Mesothelial cell of epicardium (in vitro differentiated cells): Measurements from ENCODE around the gene STAT3. TPM values are rescaled to one million over a fixed set of nuclear protein-coding genes. Genes with fewer than 3 reads are reported as not detected.
"Not testable (repeated sequence)": the region's sequence is repeated elsewhere in the genome, so short reads cannot be mapped to it uniquely, and the experiment has no call there.

Experiments used
- DNase-seq, 2 experiments: peaks; one replicate each; pipeline ENCODE4 v3.0.0; 2021; ENCODE audit warnings: low spot score in 2 of 2; ENCODE audit not compliant: unreplicated experiment in 2 of 2
- H3K27ac Mint-ChIP-seq: 2 replicates; pipeline ENCODE4 v1.8.0; 2021; ENCODE audit warnings: mixed read lengths
- H3K27me3 Mint-ChIP-seq: 2 replicates; pipeline ENCODE4 v1.8.0; 2021; ENCODE audit warnings: low read depth, mixed read lengths
- H3K36me3 Mint-ChIP-seq: 2 replicates; pipeline ENCODE4 v1.8.0; 2021; ENCODE audit warnings: mixed read lengths
- H3K4me1 Mint-ChIP-seq: 2 replicates; pipeline ENCODE4 v1.8.0; 2021; ENCODE audit warnings: mixed read lengths
- H3K4me3 Mint-ChIP-seq: 2 replicates; pipeline ENCODE4 v1.8.0; 2021; ENCODE audit warnings: mild to moderate bottlenecking, moderate library complexity, mixed read lengths
- H3K9me3 Mint-ChIP-seq: 2 replicates; pipeline ENCODE4 v1.8.0; 2021; ENCODE audit warnings: mixed read lengths
- total RNA-seq: library from RNA; stranded (reverse); gene quantifications from 3 replicates; pipeline ENCODE4 v1.2.1, GENCODE V29; 2021
- TF ChIP-seq, protein P1 (sequence below): fragments of 200-600 bp; sonication (generic); IDR thresholded peaks from one replicate; pipeline ENCODE4 v1.5.0; 2021; ENCODE audit warnings: antibody characterized with exemption; ENCODE audit not compliant: unreplicated experiment

The STAT3 gene
- total RNA-seq, 1 donor from 2014 or later, result 118 TPM

DNA sequence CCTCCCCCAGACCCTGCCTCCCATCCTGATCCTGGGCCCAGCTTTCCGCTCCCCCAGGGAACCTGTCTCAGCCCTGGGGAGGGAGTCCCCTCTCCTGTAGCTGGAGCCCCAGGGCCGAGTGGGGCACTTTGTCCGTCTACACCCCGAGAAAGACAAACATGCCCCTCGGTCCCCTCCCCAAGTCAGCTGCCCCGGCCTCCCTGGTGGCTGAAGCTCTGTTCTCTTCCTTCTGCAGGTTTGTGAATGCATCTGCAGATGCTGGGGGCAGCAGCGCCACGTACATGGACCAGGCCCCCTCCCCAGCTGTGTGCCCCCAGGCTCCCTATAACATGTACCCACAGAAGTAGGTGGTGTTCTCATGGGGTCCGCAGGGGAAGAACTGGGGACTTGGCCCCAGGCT is 79.1 kb downstream of the STAT3 start:
- H3K36me3 Mint-ChIP-seq, result peaks cover 4% of the 10 kb centered on the region
- DNase-seq, result no peak
- H3K27ac Mint-ChIP-seq, result peak overlapping the region; percentile 21
- peaks cover 31% of the 10 kb centered on the region for H3K4me1 Mint-ChIP-seq
- TF ChIP-seq, protein P1, sequence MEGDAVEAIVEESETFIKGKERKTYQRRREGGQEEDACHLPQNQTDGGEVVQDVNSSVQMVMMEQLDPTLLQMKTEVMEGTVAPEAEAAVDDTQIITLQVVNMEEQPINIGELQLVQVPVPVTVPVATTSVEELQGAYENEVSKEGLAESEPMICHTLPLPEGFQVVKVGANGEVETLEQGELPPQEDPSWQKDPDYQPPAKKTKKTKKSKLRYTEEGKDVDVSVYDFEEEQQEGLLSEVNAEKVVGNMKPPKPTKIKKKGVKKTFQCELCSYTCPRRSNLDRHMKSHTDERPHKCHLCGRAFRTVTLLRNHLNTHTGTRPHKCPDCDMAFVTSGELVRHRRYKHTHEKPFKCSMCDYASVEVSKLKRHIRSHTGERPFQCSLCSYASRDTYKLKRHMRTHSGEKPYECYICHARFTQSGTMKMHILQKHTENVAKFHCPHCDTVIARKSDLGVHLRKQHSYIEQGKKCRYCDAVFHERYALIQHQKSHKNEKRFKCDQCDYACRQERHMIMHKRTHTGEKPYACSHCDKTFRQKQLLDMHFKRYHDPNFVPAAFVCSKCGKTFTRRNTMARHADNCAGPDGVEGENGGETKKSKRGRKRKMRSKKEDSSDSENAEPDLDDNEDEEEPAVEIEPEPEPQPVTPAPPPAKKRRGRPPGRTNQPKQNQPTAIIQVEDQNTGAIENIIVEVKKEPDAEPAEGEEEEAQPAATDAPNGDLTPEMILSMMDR, result no peak
- no peaks in the 10 kb centered on the region for H3K27me3 Mint-ChIP-seq
- no peak overlapping the region for H3K4me3 Mint-ChIP-seq
- no peaks in the 10 kb centered on the region for H3K9me3 Mint-ChIP-seq

DNA sequence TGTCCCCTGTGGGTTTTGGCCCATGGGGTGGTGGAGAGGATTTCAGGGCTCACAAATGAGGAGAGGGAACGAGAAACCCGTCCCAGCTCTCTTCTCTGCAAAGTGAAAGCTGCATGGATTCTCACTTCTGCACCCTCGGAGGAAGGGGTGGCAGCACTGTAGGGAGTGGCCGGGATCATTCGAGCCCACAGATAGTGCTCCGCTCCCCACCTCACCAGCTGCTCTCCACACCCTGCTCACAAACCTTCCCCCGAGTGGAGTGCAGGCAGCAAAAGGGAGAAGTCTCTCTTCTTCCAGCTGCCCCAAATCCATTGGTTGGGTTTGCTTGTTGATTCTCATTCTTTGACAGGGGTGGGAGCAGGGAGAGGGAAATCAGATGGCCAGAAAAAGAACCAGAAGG is 79.8 kb downstream of the STAT3 start:
- no peak overlapping the region for H3K27ac Mint-ChIP-seq
- H3K9me3 Mint-ChIP-seq, result no peaks in the 10 kb centered on the region
- H3K27me3 Mint-ChIP-seq, result no peaks in the 10 kb centered on the region
- TF ChIP-seq, protein P1, result no peak
- H3K4me1 Mint-ChIP-seq, result peaks cover 26% of the 10 kb centered on the region
- H3K4me3 Mint-ChIP-seq, result no peak overlapping the region
- H3K36me3 Mint-ChIP-seq, result no peaks in the 10 kb centered on the region
- DNase-seq, result no peak

DNA sequence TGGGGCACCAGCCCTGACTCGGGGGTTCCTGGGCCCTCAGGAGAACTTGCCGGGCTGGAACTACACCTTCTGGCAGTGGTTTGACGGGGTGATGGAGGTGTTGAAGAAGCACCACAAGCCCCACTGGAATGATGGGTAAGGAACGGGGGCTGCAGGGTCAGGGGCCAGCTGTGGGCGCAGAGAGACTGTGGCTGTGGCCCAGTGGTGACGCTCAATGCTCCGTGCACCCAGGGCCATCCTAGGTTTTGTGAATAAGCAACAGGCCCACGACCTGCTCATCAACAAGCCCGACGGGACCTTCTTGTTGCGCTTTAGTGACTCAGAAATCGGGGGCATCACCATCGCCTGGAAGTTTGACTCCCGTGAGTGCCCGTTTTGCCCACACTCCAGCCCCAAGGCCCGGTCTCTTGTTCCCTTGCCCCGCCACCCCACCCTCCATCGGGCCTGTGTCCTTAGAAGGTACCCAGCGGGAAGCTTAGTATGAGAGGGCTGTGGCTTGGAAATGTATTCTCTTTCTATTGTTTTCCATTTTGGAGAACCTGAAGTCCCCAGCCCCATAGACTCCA is 80.8 kb downstream of the STAT3 start:
- peaks cover 26% of the 10 kb centered on the region for H3K4me1 Mint-ChIP-seq
- DNase-seq, result no peak
- H3K4me3 Mint-ChIP-seq, result no peak overlapping the region
- H3K9me3 Mint-ChIP-seq, result no peaks in the 10 kb centered on the region
- no peak overlapping the region for H3K27ac Mint-ChIP-seq
- H3K27me3 Mint-ChIP-seq, result no peaks in the 10 kb centered on the region
- TF ChIP-seq, protein P1, result no peak
- H3K36me3 Mint-ChIP-seq, result no peaks in the 10 kb centered on the region

DNA sequence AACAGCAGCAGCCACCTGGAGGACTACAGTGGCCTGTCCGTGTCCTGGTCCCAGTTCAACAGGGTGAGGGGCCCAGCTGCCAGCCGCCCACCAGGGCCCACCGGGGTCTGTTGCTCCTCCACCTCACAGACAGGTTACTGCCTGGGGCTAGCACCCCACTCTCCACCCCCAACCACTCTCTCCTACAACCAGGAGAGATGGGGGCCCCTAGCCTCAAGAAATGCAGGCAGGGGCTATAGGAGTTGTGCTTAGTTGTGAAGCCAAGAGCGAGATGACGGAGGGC is 81.9 kb downstream of the STAT3 start:
- Mint-ChIP-seq H3K36me3 (no peaks in the 10 kb centered on the region), H3K4me3 (no peak overlapping the region), H3K27ac (no peak overlapping the region), H3K4me1 (peaks cover 17% of the 10 kb centered on the region), H3K27me3 (no peaks in the 10 kb centered on the region), H3K9me3 (no peaks in the 10 kb centered on the region)
- TF ChIP-seq, protein P1, result no peak
- no peak for DNase-seq

DNA sequence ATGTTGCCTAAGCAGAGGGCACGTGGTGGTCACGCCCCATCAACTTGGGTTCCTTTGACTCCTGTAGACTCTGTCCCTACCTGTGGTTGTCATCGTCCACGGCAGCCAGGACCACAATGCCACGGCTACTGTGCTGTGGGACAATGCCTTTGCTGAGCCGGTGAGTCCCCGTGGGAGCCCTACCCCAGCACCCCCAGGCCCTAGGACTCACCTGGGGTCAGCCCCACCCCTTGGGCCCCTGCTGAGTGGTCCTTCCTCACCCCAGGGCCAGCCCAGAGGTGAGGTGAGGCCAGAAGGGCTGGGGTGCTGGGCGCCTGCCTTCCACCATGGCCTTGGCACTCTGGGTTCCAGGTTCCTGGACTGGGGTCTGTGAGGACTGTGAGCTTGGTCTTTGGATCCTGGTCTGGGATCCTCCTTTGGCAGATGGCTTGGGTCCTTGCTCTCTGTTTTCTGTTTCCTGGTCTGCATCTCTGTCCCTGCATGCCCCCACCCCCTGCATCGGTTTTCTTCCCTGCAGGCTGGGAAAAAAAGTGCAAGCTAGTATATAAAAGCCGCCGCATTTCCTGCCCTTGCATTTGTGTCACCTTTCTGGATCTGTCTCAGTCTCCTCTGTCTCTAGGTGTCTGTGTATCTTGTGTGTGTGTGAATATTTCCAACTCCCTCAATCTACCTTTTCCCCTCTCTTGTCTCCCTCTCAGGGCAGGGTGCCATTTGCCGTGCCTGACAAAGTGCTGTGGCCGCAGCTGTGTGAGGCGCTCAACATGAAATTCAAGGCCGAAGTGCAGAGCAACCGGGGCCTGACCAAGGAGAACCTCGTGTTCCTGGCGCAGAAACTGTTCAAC is 82.5 kb downstream of the STAT3 start:
- H3K27ac Mint-ChIP-seq, result no peak overlapping the region

DNA sequence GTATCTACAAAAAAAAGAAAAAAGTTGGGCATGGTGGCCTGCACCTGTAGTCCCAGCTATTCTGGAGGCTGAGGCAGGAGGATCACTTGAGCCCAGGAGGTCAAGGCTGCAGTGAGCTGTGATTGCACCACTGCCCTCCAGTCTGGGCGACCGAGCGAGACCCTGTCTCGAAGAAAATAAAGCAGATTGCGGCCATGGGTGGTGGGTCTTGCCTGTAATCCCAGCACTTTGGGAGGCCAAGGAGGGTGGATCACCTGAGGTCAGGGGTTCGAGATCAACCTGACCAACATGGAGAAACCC is 83.3 kb downstream of the STAT3 start:
- H3K9me3 Mint-ChIP-seq, H3K27me3 Mint-ChIP-seq, DNase-seq, H3K4me3 Mint-ChIP-seq, H3K36me3 Mint-ChIP-seq, H3K27ac Mint-ChIP-seq, H3K4me1 Mint-ChIP-seq: not testable (repeated sequence)

More for the DNA sequence above, 82.5 kb downstream of the STAT3 start:
- Mint-ChIP-seq H3K27me3 (no peaks in the 10 kb centered on the region), H3K4me3 (no peak overlapping the region), H3K4me1 (peaks cover 12% of the 10 kb centered on the region), H3K36me3 (no peaks in the 10 kb centered on the region), H3K9me3 (no peaks in the 10 kb centered on the region)
- no peak for DNase-seq
- TF ChIP-seq, protein P1, result no peak
